ENCODE results near the gene COL27A1. TPM values are rescaled to one million over a fixed set of nuclear protein-coding genes. Genes with fewer than 3 reads are reported as not detected.

The COL27A1 gene
- polyA plus RNA-seq, 2 of the 4 experiments (the other 2 are of a cell fraction) = 6.9 to 20.6 TPM

- peak; percentile 73 to 93 for ATAC-seq
- Histone ChIP-seq H3K9me3 (no peaks in the 10 kb centered on the region), H3K4me3 (no peak overlapping the region), H3K4me1 (no peaks in the 10 kb centered on the region), H3K27ac (no peak overlapping the region), H3K4me2 (no peak overlapping the region)
- ChIA-PET POLR2A (no interaction called here), CTCF (interaction anchor here (0.7 to 3.1 kb wide), 19 partner anchors 9 to 675 kb away, joined by 3 to 31 read pairs (median 4); no protein-coding TSS in a partner anchor)
- 0 out of 2 replicates have a peak, but pooled peaks have one; percentile 54 for TF ChIP-seq KDM1A (IDR thresholded peaks at IDR 0.05; ENCODE audit: low read depth)
- peak; percentile 80 to 82 for TF ChIP-seq RAD21 (conservative IDR thresholded peaks at IDR 0.05 in 1 of 2, IDR thresholded peaks at IDR 0.05 in 1 of 2)
- peak; percentile 60 for TF ChIP-seq SMC3 (IDR thresholded peaks at IDR 0.05)
- TF ChIP-seq CTCF (IDR thresholded peaks at IDR 0.05) = peak; percentile 77
- TF ChIP-seq HDAC2 (IDR thresholded peaks at IDR 0.05) = no peak
- TF ChIP-seq USF2 (IDR thresholded peaks at IDR 0.05) = no peak
- TF ChIP-seq FOSB (CRISPR knock-in tag; IDR thresholded peaks at IDR 0.05) = no peak
- no peak for TF ChIP-seq HES2 (IDR thresholded peaks at IDR 0.05)
- peak; percentile 44 to 84 for DNase-seq (ENCODE audit: low read depth in 1 of 2, low spot score in 1 of 2)
- 74% methylated on average over 16 of the region's 16 CpGs for WGBS (ENCODE audit: missing lambda C conversion rate)
- FAIRE-seq = no peak
Observed at GRCh38 chr9:114339130-114339908, 184.0 kb downstream of the COL27A1 start.

GRCh38 chr9:114341152-114341830 lies 186.0 kb downstream of the COL27A1 start:
- H3K4me3 ChIP-seq = no peak overlapping the region
- ATAC-seq (no peak), DNase-seq (ENCODE audit: low read depth in 1 of 2, low spot score in 1 of 2) (no peak), FAIRE-seq (no peak)
- H3K4me1 ChIP-seq = no peaks in the 10 kb centered on the region
- ChIA-PET CTCF (interaction anchor here (1.5 to 2.6 kb wide), 4 partner anchors 23 to 233 kb away, joined by 4 to 7 read pairs (median 4); no protein-coding TSS in a partner anchor), POLR2A (no interaction called here)
- no peak overlapping the region for H3K27ac ChIP-seq
- H3K9me3 ChIP-seq = no peaks in the 10 kb centered on the region
- H3K4me2 ChIP-seq = no peak overlapping the region
- no peak for TF ChIP-seq ZSCAN20 (CRISPR knock-in tag; IDR thresholded peaks at IDR 0.05)
- no peak for TF ChIP-seq TFCP2L1 (CRISPR knock-in tag; IDR thresholded peaks at IDR 0.05)
- TF ChIP-seq MAFK (IDR thresholded peaks at IDR 0.05; ENCODE audit: partially characterized antibody) = no peak
- no peak for TF ChIP-seq ZNF302 (CRISPR knock-in tag; IDR thresholded peaks at IDR 0.05)
- no peak for TF ChIP-seq BCL3 (IDR thresholded peaks at IDR 0.05)
- no peak for TF ChIP-seq MYC (IDR thresholded peaks at IDR 0.05; ENCODE audit: borderline replicate concordance, low read length)
- TF ChIP-seq RNF2 (IDR thresholded peaks at IDR 0.05; ENCODE audit: borderline replicate concordance, low read depth) = no peak
- TF ChIP-seq ZC3H11A (IDR thresholded peaks at IDR 0.05) = no peak
- no peak for TF ChIP-seq JUN (IDR thresholded peaks at IDR 0.05)
- WGBS (ENCODE audit: missing lambda C conversion rate) = 85% methylated on average over 12 of the region's 12 CpGs

GRCh38 chr9:114341991-114342390 lies 186.7 kb downstream of the COL27A1 start:
- 90% methylated on average over 4 of the region's 4 CpGs for WGBS (ENCODE audit: missing lambda C conversion rate)
- ATAC-seq = no peak

More at GRCh38 chr9:114341991-114342390, 186.7 kb downstream of the COL27A1 start:
- TF ChIP-seq CEBPB (IDR thresholded peaks at IDR 0.05) (no peak), NPAS2 (CRISPR knock-in tag; IDR thresholded peaks at IDR 0.05; ENCODE audit: borderline replicate concordance) (no peak)
- H3K9me3 ChIP-seq = no peaks in the 10 kb centered on the region
- no peak overlapping the region for H3K4me2 ChIP-seq
- H3K4me3 ChIP-seq = no peak overlapping the region
- ChIA-PET CTCF (interaction anchor here (1.1 to 2.0 kb wide), 3 partner anchors 22 to 234 kb away, joined by 4 to 5 read pairs (median 4); no protein-coding TSS in a partner anchor), POLR2A (no interaction called here)
- H3K27ac ChIP-seq = no peak overlapping the region
- DNase-seq (ENCODE audit: low read depth in 1 of 2, low spot score in 1 of 2) (no peak), FAIRE-seq (no peak)
- no peaks in the 10 kb centered on the region for H3K4me1 ChIP-seq

Data from A549 (cell line).